ENCODE results near the gene SP7. TPM values are rescaled to one million over a fixed set of nuclear protein-coding genes. Genes with fewer than 3 reads are reported as not detected.
A peak's percentile ranks its signal among the peaks of the same experiment; 100 is the strongest.
"Not testable (repeated sequence)": the region's sequence is repeated elsewhere in the genome, so short reads cannot be mapped to it uniquely, and the experiment has no call there.

SP7 gene
- total RNA-seq, 1 donor from 2014 or later: not detected

DNA sequence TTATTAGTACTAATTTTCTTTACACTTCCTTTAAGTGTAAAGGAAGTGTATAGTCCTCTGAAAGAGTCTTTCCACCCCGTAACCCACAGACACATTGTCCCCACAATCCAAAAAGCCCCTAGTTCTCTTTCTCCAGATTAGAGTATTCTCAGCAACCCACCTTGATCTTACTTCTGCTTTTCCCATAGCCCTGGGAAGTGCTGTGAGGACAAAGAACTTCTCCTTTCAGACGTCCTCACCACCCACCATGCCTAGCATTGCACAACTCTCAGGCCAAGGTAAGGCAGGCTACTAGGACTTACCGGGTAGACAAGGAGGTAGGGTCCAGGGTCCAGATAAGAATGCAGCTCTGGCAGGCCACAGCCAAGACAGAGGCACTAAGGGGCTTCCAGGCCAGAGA lies 22.2 kb downstream of the SP7 start:
- DNase-seq: no peak

DNA sequence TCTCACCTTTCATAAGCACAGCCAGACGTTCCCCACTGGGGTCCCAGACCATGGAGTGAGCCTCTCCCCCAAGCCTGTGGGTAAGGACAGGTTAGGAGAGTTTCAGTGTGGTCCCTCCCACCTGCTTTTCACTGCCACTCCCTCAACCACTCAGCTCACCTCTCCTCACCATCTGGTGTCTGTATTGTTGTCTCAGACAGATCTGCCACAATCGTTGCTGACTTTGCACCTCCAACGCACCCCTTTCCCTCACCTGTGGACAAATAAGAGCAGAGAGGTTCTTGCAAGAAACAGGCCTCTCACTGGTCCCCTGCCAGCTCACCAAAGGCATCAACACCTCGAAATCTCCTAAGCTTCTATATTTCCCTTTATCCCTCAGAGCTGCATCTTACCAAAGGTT lies 27.9 kb downstream of the SP7 start:
- no peak for DNase-seq

DNA sequence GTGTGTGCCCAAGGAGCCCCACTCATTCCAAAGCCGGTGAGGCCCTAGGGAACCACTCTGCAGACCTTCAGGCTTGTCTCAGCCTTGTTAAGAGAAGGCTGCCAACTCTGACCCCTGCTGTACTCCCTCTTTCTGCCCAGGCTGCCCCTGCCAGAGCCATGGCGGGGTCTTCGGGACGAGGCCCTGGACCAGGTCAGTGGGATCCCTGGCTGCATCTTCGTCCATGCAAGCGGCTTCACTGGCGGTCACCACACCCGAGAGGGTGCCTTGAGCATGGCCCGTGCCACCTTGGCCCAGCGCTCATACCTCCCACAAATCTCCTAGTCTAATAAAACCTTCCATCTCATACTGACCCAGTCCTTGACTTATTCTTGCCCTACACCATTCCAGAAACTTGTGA lies 29.3 kb downstream of the SP7 start:
- no peak for DNase-seq

DNA sequence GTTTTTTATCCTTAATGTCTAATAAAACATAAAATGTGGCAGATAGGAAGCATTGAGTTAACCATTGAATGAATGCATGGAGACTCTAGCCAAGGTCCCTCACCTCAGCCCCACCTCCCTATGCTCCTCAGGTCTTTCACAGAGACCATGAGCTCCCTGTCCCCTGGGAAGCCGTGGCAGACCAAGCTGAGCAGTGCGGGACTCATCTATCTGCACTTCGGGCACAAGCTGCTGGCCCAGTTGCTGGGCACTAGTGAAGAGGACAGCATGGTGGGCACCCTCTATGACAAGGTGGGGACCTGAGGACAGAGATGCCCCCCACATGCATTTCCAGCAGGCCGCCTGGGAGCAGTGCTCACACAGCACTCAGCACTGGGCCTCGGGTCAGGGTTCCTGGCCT lies 33.3 kb downstream of the SP7 start:
- no peak for DNase-seq

DNA sequence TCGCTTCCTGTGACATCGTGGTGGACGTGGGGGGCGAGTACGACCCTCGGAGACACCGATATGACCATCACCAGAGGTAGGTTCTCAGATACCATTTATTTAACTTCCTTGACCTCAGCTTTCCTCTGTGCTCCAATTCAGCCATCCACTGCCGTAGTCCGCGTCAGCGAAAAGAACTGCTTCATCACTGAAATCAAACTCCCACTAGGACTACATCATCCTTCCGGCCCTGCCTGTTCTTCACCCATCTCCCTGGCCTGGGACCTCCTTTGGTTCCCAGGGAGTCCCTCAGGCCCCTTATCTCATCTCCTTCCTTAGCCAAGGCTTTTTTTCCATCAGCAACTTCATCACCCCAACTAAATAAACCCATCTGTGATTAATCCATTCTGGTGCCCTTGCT lies 36.0 kb downstream of the SP7 start:
- DNase-seq: peak; percentile 26

DNA sequence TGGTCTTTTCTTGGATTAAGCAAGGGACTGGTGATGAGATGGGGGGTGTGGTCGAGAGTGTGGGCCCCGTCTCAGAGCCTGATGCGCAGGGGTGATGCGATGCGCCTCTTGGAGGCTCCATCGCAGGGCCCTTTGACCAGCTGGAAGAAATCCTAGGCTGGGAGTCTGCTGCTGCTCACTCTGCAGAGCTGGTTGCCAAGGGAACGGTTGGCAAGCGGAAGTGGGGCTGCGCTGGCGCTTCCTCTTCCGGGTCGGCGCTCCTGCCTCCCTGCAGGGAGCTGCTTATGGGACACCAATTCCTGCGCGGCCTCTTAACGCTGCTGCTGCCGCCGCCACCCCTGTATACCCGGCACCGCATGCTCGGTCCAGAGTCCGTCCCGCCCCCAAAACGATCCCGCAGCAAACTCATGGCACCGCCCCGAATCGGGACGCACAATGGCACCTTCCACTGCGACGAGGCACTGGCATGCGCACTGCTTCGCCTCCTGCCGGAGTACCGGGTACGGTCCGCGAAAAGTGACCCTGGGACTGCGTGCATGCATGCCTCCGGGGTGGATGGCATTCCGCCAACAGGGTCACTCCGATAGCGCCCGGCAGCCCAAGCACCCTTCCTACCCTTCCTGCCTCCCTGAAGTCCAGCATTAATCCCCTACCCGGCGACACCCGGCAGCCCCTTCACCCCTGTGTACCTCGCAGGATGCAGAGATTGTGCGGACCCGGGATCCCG lies 36.5 kb downstream of the SP7 start, which contains the start of gene MYG1:
Gene MYG1, plus strand, starts transcription at position 242 of the 727 bp plus-strand sequence. Its CDS starts 43 bp downstream, at position 285.
- DNase-seq: peak; percentile 89

DNA sequence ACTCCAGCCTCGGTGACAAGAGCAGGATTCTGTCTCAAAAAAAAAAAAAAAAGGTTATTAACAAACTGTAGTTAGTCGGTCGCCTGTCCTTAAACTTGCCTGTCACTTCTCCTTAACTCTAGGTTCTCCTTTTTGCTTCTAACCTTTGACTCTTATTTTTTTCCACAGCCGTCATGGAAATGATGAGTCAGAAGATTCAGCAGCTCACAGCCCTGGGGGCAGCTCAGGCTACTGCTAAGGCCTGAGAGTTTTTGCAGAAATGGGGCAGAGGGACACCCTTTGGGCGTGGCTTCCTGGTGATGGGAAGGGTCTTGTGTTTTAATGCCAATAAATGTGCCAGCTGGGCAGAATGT lies 37.1 kb downstream of the SP7 start:
- peak; percentile 71 for DNase-seq

DNA sequence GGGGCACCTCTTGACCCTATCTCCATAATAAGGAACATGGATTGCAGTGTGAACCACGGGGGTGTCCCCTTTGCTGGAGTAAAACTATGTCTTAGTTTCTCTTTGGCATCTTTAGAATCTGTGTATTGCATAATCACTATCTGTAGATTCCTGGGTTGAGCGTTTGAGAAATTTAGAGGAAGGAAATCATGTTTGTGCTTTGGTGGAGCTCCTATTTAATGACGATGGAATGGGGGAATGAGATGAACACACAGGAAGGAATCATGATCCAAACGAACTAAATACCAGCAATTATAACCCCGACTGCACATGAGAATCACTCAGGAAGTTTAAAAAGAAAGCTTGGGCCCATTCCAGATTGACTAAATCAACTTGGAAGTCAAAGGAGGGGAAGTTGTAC lies 38.0 kb downstream of the SP7 start:
- no peak for DNase-seq

DNA sequence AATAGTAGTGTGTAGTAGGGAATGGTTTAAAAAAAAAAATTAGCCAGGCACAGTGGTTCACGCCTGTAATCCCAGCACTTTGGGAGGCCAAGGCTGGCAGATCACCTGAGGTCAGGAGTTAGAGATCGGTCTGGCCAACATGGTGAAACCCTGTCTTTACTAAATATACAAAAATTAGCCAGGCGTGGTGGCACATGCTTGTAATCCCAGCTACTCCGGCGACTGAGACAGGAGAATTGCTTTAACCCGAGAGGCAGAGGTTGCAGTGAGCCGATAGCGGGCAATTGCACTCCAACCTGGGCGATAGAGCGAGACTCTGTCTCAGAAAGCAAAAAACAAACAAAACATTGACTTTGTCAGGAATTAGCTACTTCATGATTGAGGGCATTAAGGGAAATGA lies 39.0 kb downstream of the SP7 start:
- DNase-seq: not testable (repeated sequence)

DNA sequence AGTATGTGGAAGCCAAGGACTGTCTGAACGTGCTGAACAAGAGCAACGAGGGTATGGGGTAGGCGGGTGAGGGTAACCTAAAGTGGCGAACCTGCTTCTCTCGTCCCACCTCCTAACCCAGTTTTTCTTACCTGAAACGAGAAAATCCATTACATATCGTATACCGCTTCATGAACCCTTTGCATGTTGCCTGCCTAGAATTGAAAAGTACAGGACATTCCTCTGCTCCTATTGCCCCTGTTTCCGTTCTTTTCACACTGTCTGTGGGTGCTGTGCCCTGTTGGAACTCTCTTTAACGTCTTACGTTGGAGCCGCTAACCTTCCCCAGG lies 40.3 kb downstream of the SP7 start:
- no peak for DNase-seq

DNA sequence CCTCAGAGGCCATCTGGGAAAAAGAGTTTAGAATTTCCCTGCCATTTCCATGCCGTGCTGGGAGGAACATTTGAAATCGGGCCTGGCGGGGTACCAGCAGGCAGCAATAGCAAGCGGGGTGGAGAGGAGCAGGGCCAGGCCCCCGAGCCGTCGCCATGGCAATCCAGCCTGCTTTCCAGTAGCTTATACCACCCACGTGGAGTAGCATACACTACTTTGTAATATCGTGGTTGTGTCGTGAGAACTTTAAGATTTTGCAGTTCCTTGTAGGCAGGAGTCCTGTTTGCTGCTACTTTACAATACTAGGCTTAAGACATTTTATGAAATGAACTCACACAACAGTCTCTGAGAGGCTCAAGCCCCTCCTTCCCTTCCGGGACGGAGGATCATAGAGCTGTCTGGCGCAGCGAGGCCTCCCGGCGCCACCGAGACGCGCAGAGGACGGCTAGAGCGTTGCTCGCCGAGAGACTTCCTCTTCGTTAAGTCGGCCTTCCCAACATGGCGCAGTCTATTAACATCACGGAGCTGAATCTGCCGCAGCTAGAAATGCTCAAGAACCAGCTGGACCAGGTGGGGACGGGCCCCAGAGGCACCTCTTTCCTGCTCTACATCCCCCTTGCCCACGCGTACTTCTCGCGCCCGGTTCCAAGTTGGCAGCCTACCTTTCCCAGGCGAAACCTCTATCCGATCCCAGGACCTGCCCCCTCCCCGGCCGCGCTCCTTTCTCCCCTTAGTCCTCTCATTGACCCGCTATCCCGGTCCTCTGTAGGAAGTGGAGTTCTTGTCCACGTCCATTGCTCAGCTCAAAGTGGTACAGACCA lies 40.9 kb downstream of the SP7 start, which contains the start of gene PFDN5:
Gene PFDN5, plus strand, starts transcription at position 473 of the 821 bp plus-strand sequence. Its CDS starts 26 bp downstream, at position 499.
- DNase-seq: peak; percentile 96

DNA sequence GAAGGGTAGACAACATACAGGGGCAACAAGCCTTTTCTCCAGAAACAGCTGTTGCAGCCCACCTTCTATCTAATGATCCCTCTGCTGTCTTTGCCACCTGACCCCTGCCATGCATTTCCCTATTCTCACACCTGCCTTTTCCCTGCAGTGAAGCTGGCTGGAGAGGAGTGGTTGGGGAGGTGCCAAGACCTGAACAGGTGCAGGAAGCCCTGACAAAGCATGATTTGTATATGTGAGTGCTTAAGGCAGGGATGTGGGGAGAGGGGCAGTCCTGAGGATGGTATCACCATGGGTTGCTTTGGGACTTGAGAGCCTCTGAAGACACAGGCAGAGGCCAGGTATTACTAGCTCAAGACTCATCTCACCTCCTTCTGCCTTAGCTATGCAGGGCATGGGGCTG lies 43.7 kb downstream of the SP7 start:
- no peak for DNase-seq

DNA sequence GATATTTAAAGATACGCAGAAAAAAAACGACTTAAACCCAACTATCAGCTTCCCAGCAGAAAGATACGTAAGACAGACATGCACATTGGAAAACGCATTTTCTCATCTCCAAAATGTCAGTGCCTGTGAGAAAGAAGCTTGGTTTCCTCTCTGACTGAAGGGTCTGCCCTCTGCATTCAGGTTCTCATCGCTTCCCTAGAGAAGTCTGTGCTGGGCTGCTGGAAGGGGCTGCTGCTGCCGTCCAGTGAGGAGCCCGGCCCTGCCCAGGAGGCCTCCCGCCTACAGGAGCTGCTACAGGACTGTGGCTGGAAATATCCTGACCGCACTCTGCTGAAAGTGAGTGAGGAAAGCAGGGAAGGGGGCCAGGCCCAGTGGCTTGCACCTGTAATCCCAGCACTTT lies 45.5 kb downstream of the SP7 start:
- DNase-seq: no peak

DNA sequence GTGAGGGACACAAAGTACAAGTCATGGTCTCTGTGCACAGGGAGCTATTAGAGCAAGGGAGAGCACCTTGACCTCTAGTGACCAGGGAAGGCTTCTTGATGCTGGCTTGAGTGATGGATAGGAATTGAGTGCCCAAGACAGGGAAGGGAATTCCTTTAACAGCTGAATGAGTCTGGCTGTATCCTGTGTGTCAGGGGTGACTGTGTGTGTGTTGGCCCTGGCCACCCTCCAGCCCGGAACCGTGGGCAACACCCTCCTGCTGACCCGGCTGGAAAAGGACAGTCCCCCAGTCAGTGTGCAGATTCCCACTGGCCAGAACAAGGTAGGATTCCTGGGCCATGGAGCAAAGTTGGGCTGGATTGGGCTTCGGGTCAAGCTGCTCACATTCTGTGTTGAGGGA lies 46.3 kb downstream of the SP7 start:
- DNase-seq: peak; percentile 52

DNA sequence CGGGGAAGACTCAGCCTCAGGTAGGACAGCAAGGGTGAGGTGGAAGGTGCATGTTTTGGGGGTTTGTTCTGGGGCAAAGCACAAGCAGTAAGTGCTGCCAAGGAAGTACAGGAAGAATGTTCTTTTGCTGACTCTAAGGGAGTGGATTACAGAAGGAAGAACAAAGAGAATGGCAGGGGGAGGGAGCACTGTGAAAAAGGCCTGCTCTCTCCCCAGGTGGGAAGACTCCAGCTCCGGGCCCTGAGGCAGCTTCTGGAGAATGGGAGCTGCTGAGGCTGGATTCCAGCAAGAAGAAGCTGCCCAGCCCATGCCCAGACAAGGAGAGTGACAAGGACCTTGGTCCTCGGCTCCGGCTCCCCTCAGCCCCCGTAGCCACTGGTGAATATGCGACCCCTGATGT lies 47.8 kb downstream of the SP7 start:
- no peak for DNase-seq

DNA sequence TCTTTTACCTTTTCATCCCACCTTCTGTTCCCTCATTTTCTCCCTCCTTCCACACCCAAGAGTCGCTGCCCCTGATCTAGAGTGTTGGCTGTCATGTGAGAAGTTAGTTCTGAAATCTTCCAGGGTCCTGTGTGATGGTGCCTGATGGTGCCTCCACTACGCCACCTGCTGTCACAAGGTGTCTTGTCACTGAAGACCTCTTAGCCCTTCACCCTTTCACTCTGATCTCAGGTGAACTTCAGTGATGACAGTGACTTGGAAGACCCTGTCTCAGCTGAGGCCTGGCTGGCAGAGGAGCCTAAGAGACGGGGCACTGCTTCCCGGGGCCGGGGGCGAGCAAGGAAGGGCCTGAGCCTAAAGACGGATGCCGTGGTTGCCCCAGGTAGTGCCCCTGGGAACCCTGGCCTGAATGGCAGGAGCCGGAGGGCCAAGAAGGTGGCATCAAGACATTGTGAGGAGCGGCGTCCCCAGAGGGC lies 48.4 kb downstream of the SP7 start:
- peak; percentile 83 for DNase-seq

DNA sequence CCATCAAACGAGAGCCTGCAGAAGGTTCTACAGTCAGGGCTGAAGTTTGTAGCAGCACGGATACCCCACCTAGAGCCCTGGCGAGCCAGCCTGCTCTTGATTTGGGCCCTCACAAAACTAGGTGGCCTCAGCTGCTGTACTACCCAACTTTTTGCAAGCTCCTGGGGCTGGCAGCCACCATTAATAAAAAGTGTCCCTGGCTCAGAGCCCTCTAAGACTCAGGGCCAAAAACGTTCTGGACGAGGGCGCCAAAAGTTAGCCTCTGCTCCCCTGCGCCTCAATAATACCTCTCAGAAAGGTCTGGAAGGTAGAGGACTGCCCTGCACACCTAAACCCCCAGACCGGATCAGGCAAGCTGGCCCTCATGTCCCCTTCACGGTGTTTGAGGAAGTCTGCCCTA lies 49.7 kb downstream of the SP7 start:
- DNase-seq: no peak

DNA sequence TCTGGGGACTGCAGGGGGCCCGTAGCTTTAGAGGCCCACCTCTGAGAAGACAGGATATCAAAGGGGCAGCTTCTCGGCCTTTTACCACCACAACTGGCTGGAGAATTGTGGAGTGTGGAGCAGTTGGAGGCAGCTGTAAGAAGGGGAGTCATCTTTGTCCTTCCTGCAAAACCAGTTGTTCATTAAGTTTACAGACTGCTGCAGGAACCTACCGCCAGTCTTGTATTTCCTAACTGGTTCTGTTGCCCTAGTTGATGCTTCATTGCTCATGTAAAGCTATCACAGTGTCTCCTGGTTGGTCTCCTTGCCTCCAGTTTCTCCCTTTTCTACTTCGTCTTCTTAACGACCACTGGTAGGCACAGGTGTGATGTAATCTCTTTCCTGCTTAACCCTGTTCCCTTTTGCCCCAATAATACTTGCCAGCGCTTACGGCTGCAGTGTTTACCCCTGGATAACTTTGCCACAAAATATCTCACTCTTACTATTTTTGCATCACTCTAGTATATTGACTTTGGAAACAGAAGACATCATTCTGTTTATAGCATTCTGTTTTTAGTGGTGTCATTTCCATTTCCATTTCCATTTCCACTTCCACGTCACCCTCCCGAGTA lies 56.2 kb downstream of the SP7 start:
- DNase-seq: no peak

DNA sequence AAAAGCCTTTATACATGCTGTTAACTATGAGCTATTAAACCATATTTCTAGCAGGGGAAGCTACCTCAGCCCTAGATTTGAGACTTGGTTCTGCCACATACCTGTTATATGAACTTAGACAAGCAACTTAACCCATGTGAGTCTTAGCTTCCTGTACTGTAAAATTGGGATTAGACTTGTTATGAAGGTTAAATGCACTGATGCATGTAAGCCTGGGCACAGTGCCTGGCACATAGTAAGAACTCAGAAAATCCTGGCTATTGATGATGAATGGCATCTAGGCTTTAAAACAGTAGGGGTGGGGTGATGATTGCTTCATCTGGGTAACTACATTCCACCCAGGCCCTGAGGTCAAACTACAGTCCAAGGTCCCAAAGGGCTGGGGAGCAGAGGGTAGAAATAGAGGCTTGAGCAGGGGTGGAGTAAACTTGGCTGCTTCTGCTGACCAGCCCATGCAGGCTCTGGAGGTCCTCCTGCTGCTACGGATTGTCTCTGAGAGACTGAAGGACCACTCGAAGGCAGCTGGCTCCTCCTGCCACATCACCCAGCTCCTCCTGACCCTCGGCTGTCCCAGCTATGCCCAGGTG lies 56.8 kb downstream of the SP7 start:
- DNase-seq: no peak

DNA sequence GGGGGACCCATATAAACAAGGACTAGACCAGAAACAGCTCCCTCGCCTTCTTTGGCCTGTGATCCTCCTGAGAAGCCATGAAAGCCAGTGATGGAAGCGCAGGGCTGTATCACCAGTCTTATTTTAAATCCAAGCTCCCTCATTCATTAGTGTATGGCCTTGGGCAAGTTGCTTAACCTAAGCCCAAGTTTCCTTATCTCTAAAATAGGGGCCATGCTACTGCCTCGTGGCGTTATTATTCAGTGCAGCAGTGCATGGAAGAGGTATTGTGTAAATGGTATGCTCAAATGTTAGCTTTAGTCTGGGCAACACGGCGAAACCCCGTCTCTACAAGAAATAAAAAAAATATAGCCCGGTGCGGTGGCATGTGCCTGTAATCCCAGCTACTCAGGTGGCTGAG lies 58.2 kb downstream of the SP7 start:
- DNase-seq: no peak

Measured in dermis blood vessel endothelial cell (primary cell).